ENCODE measurements around the gene ZNF44. TPM values are rescaled to one million over a fixed set of nuclear protein-coding genes. Genes with fewer than 3 reads are reported as not detected.

Gene ZNF44
- polyA plus RNA-seq, 1 donor: 58.6 TPM

DNA sequence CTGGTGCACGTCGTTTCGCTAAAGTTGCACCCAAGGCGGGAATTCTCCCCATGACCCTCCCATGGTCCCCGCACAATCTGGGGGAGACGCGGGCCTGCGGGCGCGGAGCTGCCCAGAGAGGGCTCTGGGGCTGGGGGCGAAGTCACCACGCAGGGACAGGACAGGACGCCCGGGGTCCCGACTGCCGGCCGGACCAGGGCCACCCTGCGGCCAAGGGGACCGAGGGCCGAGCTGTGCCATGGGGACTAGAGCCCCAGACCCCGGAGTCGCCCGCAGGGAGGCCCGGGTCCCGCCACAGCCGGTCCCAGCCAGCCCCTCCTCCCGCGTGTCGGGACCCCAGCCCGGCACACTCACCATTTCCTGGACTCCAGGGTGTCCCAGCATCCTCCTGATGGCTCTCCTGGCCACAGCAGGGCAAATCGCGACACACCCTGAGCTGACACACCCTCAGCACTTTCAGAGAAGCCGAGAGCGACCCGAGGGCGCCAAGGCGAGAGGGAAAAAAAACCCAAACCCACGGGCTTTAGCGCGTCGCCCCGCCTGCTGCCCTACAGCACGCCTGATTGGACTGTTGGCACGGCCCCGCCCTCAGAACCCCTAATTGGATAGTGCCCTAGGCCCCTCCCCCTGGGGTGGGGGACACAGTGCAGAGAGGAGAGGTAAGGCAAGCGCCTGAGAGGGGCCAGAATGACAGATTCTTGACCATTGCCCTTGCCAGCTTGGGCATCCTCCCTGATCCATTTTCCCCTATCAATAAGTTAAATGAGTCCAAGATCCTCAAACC is 28.6 kb downstream of the ZNF44 start:
- no peak for DNase-seq

DNA sequence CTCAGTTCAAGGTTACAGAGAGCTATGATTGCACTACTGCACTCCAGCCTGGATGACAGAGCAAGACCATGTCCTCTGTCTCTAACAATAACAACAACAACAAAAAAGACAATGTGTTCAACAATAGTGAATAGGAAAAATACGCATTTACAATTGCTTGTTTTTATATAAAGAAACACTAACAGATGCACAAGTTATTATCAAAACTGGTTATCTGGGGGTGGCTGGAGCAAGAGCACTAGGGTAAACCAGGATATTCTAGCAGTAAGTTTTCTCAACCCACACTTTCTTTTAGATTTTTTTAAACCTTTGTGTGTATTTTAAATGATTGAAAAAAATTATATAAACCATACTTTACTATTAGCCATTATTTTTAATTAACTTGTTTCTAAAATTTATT is 33.1 kb downstream of the ZNF44 start:
- DNase-seq: no peak

DNA sequence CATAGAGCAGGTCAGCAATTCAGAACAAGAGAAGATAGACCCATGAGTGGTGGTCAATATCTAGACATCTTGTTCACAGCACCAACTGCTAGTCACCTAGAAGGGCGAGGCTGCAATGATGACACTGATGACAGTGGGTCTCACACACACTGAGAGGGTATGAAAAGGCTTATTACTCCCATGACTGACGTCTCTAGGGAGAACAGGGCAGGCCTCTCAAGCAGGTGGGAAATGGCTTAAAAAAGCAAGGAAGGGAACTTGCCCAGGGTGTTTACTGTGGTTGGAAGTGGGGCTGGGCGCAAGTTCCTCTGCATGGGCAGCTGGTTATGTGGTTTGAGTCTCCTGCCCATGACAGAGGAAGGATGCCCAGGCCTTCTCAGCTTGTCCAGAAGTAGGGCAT is 33.8 kb downstream of the ZNF44 start:
- no peak for DNase-seq

DNA sequence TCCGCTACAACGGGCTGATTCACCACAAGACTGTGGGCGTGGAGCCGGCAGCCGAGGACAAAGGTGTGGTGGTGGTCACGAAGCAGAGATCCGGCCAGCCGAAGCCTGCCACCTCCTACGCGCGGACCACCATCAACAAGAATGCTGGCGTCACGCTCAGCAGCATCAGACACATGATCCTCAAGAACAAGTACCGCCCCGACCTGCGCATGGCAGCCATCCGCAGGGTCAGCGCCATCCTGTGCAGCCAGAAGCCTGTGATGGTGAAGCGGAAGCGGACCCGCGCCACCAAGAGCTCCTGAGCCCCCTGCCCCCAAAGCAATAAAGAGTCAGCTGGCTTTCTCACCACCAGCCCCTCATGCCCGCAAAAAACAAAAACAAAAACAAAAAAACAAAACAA is 34.4 kb downstream of the ZNF44 start:
- no peak for DNase-seq

DNA sequence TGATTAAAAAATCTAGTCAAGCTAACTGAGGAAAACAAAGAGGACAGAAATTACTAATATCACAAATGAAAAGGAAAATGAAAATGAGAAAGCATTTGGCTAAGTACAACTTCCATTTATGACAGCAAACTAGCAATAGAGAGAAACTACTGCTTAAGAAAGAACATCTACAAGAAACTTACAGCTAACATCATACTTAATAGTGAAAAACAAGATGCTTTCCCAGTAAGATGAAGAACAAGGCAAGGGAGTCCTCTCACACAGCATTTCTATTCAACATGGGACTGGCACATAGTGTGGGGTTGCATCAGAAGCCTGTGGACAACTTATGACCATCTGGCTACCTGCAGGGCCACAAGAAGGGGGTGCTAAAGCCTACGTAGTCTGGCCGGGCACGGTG is 39.3 kb downstream of the ZNF44 start:
- DNase-seq: no peak

DNA sequence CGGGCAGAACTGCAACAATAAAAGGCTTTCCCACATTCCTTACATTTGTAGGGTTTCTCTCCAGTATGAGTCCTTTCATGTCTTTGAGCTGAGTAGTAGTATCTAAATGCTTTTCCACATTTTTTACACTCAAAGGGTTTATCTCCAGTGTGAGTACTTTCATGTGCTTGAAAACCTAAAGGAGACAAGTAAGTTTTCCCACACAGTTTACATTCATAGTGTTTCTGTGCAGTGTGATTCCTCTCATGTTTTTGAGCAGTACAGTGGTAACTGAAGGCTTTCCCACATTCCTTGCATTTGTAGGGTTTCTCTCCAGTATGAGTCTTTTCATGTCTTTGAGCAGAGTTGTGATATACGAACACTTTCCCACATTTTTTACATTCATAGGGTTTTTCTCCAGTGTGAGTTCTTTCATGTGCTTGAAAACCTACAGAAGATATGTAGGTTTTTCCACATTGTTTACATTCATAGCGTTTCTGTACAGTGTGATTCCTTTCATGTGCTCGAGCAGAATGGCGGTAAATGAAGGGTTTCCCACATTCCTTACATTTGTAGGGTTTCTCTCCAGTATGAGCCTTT is 47.0 kb downstream of the ZNF44 start:
- DNase-seq: no peak

DNA sequence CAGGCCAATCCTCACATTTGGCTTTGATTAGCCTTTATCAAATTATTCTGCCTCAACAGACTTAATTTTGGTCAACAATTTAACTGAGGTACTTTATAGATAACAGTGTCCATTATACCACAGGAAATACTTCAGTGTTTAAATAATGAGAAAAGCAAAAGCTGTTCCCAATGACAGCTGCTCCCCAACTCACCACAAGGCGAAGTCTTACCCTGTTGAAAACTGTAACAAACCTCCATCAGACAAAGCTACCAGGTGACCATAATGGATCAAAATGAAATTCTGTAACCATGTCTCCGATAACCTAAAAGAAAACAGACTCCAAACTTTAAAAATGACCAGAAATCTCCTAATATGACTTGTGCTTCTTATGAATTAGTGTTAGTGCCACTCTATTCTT is 50.3 kb downstream of the ZNF44 start:
- no peak for DNase-seq

DNA sequence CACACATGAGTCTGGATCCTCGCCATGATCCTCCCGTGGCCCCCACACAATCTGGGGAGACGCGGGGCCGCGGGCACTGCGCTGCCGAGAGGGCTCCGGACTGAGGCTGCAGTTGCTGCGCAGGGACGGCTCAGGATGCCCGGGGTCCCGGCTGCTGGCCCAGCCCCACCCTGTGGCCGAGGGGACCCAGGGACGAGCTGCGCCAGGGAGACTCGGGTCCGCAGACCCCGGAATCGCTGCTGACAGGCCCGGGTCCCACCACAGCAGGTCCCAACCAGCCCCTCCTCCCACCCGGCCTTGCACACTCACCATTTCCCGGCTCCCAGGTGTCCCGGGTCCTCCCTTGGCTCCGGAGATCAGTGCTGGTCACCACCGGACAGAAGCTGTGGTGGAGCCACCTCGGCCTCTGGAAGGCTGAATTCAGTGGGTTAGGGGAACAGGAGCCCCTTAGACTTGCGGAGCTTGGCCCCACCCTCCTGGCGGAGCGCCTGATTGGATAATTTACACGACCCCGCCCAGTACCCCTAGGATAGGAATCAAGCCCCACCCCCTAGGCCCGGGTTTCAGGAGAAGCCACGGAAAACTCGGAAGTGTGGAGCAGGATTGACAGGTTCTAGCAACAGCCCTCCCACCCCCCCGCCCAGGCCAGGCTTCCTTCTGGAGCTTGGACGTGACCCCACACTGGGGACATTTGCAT is 57.4 kb downstream of the ZNF44 start:
- DNase-seq: no peak

DNA sequence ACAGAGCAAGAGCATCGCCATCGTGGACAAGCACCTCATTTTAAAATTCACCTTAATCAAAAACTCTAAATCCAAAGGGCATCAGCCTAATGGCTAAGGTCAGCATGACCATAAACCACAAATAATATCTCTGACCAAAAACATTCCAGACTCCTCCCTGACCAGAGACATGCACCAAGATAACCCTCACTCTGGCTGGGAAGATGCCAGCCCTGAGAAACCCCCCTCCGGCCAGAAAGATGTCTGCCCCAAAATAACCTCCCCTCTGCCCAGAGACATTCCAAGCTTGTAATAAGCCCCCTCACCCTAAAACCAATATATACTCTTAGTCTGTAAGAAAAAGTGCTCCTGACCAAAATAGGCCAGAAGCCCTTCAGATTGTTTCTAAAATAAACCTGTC is 61.7 kb downstream of the ZNF44 start:
- DNase-seq: no peak

DNA sequence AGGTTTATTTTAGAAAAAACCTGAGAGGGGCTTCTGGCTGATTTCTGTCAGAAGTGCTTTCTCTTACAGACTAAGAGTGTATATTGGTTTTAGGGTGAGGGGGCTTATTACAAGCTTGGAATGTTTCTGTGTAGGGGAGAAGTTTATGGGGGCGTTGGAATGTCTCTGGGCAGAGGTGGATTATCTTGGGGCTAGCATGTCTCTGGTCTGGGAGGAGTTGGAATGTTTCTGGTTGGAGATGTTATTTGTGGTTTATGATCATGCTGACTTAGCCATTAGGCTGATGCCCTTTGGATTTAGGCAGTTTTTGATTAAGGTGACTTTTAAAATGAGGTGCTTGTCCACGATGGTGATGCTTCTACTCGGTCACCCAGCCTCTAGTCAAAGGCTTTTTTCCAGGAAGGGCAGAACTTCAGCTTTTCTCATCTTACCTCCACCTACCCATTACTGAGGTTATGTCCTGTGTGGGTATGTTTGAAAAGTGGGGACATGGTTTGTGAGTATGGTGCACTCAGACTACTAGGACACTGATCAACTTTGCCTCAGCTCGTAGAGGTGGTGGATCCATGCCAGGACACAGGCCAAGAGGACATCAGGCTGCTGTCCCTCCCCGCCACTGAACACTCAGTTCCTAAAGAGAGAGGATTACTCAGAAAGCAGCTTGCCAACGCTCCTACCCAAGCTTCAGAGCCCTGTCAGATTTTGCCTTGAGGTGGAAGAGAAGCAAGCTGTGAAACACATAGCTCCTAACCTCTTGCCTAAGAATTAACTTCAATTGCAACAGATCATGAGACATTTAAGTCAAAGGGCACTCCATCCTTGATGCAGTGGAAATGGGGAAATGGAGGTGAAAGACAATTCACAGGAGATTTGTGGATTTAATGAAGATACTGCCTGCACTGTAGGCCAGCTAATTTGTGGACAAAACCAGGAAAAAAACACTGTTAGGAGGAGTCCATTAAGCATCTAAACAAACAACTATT is 63.6 kb downstream of the ZNF44 start:
- no peak for DNase-seq

DNA sequence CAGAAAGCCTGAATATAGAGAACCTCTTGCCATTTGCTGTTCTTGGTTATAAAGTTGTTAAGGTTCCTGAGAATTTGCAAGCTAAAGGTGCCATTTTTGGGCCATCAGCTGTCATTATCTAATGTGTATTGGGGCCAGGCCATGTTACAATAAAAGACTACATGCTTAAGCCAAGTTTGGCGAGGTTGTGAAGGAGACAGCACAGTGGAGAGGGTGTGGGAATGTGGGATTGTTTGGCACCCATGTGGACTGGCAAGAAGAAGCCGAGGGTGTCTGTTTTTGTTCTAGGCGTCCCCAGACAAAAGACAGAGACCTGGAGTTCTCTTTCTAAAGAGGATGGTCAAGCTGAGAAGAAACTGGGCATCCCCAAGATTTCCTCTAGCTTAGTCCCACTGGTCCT is 64.7 kb downstream of the ZNF44 start:
- no peak for DNase-seq

DNA sequence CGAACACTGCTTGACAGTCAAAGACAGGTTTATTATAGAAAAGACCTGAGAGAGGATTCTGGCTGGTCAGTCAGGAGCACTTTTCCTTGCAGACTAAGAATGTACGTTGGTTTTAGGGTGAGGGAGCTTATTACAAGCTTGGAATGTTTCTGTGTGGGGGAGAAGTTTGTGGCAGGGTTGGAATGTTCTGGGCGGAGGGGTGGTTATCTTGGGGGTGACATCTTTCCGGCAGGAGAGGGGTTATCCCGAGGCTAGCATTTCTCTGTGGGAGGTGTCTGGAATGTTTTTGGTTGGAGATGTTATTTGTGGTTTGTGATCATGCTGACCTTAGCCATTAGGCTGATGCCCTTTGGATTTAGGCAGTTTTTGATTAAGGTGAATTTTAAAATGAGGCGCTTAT is 70.0 kb downstream of the ZNF44 start:
- no peak for DNase-seq

DNA sequence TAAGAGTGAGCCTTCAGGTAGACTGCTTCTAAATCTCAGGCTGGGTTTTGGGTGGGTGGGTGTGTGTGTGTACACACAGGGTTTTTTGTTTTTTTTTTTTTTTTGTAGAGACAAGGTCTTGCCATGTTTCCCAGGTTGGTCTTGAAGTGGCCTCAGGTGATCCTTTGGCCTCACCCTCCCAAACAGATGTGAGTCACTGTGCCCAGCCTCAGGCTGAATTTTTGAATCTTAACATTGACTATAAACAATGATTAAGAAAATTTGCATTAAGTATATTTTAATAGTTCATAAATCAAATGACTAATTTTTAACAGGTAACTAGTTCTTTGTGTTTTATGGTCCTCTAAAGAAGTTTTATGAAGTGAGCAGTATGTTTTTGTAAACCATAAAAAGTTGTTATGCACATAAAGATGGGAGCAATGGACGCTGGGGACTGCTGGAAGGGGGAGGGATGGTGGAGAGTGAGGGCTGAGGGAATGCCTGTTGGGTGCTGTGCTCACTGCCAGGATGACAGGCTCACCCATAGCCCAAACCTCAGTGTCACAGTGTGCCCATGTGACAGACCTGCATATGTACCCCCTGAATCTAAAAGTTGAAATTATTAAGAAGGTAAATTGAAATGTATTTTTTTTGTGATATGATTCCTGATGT is 71.6 kb downstream of the ZNF44 start:
- DNase-seq: no peak

Other genes starting within 250 kb of the ZNF44 start
- 2.8 TPM for gene ZNF878, start 241.9 kb downstream of the ZNF44 start, polyA plus RNA-seq (ENCODE audit: insufficient read length)
- 34.0 TPM for gene ZNF844, start 230.2 kb downstream of the ZNF44 start, polyA plus RNA-seq (ENCODE audit: insufficient read length)
- 8.4 TPM for gene ZNF20, start 154.5 kb downstream of the ZNF44 start, polyA plus RNA-seq (ENCODE audit: insufficient read length)
- 20.1 TPM for gene ZNF625, start 138.1 kb downstream of the ZNF44 start, polyA plus RNA-seq (ENCODE audit: insufficient read length)
- 22.2 TPM for gene ZNF136, start 131.8 kb downstream of the ZNF44 start, polyA plus RNA-seq (ENCODE audit: insufficient read length)
- 3.9 TPM for gene ZNF563, start 38.8 kb upstream of the ZNF44 start, polyA plus RNA-seq (ENCODE audit: insufficient read length)
- gene ZNF442, start 70.8 kb upstream of the ZNF44 start, polyA plus RNA-seq (ENCODE audit: insufficient read length): 6.9 TPM
- 9.3 TPM for gene ZNF799, start 106.4 kb upstream of the ZNF44 start, polyA plus RNA-seq (ENCODE audit: insufficient read length)
- 14.2 TPM for gene ZNF443, start 146.1 kb upstream of the ZNF44 start, polyA plus RNA-seq (ENCODE audit: insufficient read length)
- gene ZNF709, start 189.9 kb upstream of the ZNF44 start, polyA plus RNA-seq (ENCODE audit: insufficient read length): 11.0 TPM

All from left kidney (tissue), 2 donors.